ENCODE results near the gene MAP3K6. TPM values are rescaled to one million over a fixed set of nuclear protein-coding genes. Genes with fewer than 3 reads are reported as not detected.

Gene MAP3K6
- total RNA-seq, 2 donors from 2014 or later, result 78.6 to 85.6 TPM

DNA sequence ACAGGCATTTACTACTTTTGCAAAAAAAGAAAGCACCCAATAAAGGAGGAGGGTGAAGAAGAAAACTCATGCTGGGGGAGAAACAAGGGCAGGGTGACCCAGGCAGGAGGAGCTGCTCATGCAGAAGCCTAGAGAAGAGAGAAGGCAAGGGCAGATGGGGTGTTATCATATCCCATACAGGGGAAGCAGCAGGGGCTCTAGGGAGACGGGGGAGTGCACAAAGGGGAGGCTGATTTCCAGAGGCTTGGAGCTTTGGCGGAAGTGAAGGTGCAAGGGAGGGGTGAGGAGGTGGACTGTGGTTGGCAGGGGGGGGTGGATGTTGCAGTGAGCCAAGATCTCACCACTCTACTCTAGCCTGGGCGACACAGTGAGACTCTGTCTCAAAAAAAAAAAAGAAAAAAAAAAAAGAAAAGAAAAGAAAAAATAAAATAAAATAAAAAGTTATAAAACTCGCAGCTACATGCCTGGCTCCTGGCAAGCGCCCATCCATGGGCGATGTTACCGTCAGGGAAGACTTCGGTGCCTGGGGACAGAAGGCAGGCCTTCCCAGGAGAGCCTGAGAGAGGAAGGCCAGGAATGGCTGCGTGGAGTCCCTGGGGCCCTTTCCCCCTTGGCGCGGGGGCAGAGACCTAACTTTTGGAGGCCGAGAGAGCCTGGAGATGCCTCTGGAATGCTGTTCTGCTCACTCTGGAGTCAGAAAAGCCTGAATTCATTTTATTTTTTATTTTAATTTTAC lies 11.2 kb upstream of the MAP3K6 start:
- Histone ChIP-seq H3K27me3 (replicated peaks; ENCODE audit: insufficient read depth) (no peaks in the 10 kb centered on the region), H3K36me3 (no peaks in the 10 kb centered on the region), H3K9me3 (no peaks in the 10 kb centered on the region), H3K4me3 (no peak overlapping the region), H3K27ac (no peak overlapping the region), H3K4me1 (ENCODE audit: control insufficient read depth in 1 of 2, low read depth in 2 of 2) (no peaks in the 10 kb centered on the region)
- no peak for DNase-seq (ENCODE audit: low spot score)
- TF ChIP-seq CTCF (IDR thresholded peaks at IDR 0.05), result no peak
- no peak for ATAC-seq (ENCODE audit: insufficient number of reproducible peaks, low FRiP score, low read depth)

GRCh38 chr1:27374362-27375086 lies 7.8 kb upstream of the MAP3K6 start, which contains the start of gene FCN3:
FCN3 (minus strand) TSS chr1:27374824; CDS start chr1:27374818, 6 bp downstream.
- Histone ChIP-seq H3K4me3 (no peak within 1 kb of the TSS), H3K4me1 (ENCODE audit: control insufficient read depth in 1 of 2, low read depth in 2 of 2) (no peaks in the 10 kb centered on the region), H3K27me3 (replicated peaks; ENCODE audit: insufficient read depth) (no peaks in the 10 kb centered on the region), H3K27ac (no peak within 1 kb of the TSS), H3K9me3 (no peaks in the 10 kb centered on the region), H3K36me3 (no peaks in the 10 kb centered on the region)
- DNase-seq (ENCODE audit: low spot score) (no peak), ATAC-seq (ENCODE audit: insufficient number of reproducible peaks, low FRiP score, low read depth) (no peak)
- no peak for TF ChIP-seq CTCF (IDR thresholded peaks at IDR 0.05)

DNA sequence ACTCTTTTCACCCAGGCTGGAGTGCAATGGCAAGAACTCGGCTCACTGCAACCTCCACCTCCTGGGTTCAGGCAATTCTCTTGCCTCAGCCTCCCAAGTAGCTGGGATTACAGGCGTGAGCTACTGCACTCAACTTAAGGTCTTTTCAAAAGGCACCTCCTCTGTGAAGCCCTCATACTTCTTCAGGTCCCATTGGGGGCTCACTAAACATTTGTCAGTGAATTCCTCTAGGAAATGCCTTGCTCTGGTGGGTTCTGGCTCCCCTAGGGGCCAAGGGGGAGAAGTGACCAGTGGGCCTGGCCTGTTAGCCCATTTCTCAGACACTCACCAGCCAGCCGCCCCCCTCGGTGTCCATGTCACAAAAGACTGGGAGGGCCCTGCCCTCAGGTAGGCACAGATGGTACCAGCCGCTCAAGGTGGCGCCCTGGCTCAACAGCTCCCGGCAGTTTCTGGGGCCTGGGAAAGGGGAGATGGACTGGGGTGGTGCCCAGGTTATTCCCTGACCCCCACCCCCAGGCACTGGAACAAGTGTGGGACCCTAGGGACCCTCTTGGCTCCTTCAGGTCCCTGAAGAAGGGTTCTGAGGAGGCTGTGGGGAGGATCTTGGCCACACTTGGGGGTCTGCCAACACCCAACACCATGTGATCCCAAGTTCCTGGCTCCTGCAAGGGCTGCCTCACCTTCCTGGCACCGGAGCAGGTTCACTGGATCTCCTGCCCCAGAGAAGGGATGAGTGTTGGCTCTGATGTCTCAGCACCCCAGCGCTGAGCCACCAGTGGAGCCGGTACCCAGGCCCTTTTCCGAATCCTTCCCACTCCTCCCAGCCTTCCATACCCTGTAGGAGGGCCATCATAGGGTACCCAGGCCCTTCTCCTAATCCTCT lies 6.3 kb upstream of the MAP3K6 start:
- no peak overlapping the region for H3K27ac ChIP-seq
- no peaks in the 10 kb centered on the region for H3K9me3 ChIP-seq
- H3K4me3 ChIP-seq, result no peak overlapping the region
- no peaks in the 10 kb centered on the region for H3K27me3 ChIP-seq (replicated peaks; ENCODE audit: insufficient read depth)
- no peaks in the 10 kb centered on the region for H3K36me3 ChIP-seq
- no peak for TF ChIP-seq CTCF (IDR thresholded peaks at IDR 0.05)
- H3K4me1 ChIP-seq (ENCODE audit: control insufficient read depth in 1 of 2, low read depth in 2 of 2), result peaks cover 0 to 10% of the 10 kb centered on the region in 2 donors
- ATAC-seq (ENCODE audit: insufficient number of reproducible peaks, low FRiP score, low read depth) (no peak), DNase-seq (ENCODE audit: low spot score) (no peak)

- Histone ChIP-seq H3K27me3 (replicated peaks; ENCODE audit: insufficient read depth) (no peaks in the 10 kb centered on the region), H3K4me3 (no peak overlapping the region), H3K27ac (no peak overlapping the region), H3K36me3 (no peaks in the 10 kb centered on the region), H3K9me3 (no peaks in the 10 kb centered on the region), H3K4me1 (ENCODE audit: control insufficient read depth in 1 of 2, low read depth in 2 of 2) (peaks cover 7 to 19% of the 10 kb centered on the region in 2 donors)
- ATAC-seq (ENCODE audit: insufficient number of reproducible peaks, low FRiP score, low read depth) (no peak), DNase-seq (ENCODE audit: low spot score) (no peak)
- TF ChIP-seq CTCF (IDR thresholded peaks at IDR 0.05), result no peak
Observed at GRCh38 chr1:27372022-27372807, 5.5 kb upstream of the MAP3K6 start.
